A172 (cell line): ENCODE measurements around the gene TUBB. TPM values are rescaled to one million over a fixed set of nuclear protein-coding genes. Genes with fewer than 3 reads are reported as not detected.
"Not testable (repeated sequence)": the region's sequence is repeated elsewhere in the genome, so short reads cannot be mapped to it uniquely, and the experiment has no call there.

Source experiments
- DNase-seq: peaks from one replicate; pipeline ENCODE4 v3.0.0-alpha.2; 2015; ENCODE audit warnings: low spot score
- total RNA-seq: library from RNA; depleted of rRNA; stranded (reverse); fragments of >200 nt; shearing (Covaris generic); gene quantifications from 2 replicates; pipeline ENCODE4 v1.2.3, GENCODE V29; 2014

The TUBB gene
- total RNA-seq, 1 experiment from 2014 or later: 1,118 TPM

DNA sequence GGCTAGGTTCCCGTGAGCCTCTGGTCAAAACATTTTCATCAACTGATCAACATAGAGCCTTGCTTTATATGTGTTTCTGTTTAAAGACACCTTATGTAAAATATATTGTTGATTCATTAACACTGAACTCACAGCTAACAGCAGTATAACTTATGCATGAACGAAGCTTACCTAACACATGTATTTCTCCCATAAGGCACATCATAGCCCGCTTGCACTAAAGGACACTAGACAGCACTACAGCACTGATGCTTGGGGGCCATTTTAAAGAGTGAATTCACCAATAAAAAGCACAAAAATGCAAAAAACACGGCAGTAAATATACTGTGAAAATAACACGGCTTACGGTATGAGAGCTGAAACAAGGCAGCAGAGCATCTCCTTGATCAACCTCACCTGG is 18.4 kb downstream of the TUBB start:
- DNase-seq: no peak

DNA sequence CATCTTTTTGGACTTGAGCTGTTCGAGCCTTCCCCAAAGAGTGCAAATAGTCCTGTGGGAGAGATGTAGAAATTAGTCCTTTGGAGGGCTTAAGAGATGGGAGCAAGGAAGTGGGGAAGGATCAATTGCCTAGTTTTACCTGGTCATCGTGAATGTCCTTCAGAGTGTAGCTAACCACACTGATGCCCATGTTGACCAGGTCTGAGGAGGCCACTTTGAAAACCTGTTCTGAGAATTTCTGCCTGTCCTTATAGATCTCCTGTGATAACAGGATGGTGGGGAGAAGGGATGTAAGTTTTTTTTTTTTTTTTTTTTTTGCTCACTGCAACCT is 20.4 kb downstream of the TUBB start:
- DNase-seq: no peak

DNA sequence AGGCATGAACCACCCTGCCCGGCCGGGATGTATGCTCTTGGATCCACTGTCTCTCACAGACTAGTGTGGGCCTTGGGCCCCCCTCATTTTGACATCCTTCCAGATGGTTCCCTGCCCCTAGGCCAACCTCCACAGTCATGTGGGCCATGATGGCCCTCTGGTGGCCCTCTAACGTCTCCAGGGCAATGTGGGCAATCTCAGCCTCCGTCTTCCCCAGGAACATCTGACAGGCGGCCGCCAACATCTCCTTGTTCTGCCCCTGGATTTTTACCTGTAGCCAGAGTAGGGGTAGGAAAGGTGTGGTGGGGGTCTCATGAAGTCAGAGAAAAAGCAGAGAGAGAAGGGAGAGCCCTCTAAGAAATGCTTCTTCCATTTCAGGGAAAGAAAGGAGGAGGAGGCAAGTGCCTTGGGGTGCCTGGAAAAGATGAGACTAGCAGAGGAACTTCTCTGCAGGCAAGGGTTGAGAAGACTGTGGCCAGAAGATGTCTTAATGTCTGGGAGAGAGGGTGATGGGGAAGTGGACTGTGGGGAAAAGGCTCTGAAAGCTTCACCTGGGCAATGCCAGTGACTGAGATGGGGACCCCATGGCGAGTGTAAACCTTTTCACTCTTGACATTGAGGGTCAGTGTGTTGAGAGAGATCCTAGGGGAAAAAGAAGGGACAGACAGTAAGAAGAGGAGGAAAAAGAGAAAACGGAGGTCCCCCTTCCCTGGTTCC is 21.1 kb downstream of the TUBB start:
- no peak for DNase-seq

DNA sequence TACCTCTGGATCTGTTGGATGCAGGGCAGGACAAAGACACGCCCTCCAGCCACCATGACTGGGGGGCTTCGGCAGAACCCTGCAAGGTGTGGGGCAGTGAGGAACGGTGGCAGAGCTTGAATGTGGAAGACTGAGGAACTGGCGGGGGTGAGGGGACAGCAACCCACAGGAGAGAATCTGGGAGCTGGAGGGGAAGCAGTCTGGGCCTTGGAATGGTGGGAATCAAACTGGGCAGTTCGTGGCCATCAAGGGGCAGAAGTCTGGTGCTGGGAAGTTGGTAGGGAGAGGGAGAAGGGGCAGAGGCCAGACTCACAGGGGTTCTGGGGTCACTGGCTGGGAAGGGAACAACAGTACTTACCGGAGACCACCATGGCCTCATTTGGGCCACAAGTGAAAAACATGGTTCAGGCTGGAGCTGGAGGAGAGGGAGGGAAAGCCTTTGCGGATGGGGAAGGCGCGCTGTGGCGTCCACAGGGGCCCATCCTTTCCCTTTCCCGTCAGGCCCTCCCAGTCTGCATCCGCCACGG is 21.7 kb downstream of the TUBB start:
- DNase-seq: no peak

DNA sequence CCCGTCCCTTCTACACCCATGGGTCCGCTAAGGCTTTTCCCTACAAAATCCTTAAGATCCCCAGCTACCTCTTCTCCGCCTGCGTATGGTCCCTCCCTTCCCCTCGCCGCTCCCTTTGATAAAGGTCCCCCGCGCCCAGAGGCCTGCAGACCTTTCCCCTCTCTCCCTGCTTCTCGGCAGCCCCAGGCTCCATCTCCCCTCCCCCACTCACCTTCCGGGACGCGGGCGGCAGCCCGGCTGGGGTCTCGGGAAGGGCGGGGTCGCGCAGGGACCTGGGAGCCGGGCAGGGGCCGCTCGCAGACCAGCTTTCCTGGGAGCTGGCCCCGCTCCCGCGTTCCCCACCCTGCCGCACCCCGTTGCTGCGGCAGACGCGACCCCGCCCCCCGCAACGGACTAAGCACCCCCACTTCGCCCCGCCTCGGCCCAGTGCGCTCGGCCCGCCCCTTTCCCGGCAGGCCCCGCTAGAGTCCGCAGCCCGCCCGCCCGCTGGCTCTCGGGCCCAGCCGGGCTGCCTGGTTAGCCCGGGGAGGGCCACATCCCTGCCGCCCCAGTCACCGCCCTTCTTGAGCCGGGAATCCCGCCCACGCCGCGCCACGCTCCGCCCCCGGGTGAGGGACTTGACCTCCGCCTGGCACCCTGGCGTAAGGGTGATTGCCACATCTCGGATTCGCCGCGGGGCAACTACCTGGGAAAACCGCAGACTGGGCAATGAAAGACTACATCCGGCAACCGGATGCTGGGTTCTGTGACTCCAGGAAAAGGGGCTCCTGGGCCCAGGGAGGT is 22.4 kb downstream of the TUBB start, which contains the start of gene FLOT1:
TSS of gene FLOT1 (minus strand) at position 372 of the 783 bp plus-strand sequence. CDS start 498 bp downstream, outside the sequence.
- peak; percentile 93 for DNase-seq

DNA sequence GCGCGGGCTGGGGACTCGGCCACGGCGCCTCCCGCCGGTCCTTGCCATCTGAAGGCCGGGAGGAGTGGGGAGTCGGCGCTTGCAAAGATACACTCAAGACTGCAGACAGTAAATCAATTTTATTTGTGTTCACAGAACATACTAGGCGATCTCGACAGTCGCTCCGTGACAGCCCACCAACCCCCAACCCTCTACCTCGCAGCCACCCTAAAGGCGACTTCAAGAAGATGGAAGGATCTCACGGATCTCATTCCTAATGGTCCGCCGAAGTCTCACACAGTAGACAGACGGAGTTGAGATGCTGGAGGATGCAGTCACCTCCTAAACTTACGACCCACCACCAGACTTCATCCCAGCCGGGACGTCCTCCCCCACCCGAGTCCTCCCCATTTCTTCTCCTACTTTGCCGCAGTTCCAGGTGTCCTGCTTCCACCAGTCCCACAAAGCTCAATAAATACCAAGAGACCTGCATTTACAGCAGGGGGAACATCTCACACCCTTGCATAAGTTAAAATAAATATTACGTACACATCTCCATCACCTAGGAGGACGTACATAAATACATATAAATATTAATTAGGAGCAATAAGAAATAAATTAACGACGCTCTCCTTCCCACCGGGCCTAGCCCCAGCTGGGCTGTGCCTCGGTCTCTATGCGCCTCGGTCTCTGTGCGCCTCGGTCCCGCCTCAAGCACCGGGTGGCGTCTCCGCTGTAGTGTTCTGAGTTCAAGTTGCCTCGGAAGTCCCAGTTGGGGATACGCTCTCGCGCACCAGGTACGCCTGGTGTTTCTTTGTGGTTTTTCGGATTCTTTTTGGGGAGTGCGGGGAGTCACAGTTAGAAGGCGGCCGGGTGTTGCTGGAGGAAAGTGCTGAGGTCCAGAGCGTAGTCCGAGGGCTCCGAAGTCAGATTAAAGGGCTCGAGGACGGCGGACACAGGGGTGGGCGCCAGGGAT is 23.2 kb downstream of the TUBB start:
- DNase-seq: peak; percentile 44

DNA sequence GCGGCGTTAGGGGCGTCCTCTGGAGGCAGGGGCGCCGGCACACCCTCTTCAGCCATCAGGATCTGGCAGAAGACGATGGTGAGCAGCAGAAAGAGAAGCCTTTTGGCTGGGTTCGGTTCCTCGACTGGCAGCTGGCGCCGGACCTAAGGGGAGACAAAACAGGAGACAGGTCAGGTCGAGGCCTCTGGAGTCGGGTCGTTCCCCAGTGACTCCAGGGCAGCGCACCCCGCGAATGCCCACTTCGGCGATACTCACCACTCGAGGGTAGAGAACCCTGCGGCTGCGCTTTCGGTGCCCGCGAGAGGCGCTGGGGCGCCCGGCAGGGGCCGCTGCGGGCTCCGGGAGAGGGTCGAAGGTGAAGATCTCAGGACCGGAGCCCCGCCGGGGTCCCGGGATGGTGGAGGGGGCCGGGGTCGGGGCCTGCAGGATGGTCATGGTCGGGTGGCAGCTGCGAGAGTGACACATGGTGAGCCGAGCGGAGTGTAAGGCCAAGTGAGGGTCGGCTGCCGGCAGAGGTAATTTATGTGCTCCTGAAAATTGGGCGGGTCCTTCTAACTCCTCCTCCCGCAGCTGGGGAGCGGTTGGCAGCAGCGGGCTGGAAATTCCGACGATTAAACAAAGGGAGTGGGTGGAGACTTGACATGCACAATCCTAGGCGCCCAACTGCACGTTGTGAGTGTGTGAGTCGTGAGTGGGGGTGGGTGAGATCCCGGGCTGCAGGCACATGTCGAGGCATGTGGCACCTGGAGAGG is 24.1 kb downstream of the TUBB start, which contains the start of gene IER3:
TSS of gene IER3 (minus strand) at position 494 of the 752 bp plus-strand sequence. CDS start at position 465, 29 bp downstream.
- peak; percentile 91 for DNase-seq

DNA sequence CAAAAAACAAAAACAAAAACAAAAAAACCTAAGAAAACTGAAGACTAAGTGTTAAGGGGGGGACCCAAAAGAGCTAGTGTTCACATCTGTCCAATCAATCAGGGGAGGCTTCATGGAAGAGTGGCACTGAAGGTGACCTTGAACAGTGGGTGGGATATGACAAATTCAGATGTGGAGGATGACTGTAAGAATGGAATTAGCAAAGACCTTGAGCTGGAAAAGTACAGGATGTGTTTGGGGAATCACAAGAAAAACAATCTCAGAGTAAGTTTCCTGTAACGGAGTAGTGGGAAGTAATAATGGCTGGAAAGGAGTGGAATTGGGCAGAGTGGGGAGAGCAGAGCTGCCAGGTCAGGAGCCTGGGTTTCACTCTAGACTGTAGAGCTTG is 27.1 kb downstream of the TUBB start:
- no peak for DNase-seq

DNA sequence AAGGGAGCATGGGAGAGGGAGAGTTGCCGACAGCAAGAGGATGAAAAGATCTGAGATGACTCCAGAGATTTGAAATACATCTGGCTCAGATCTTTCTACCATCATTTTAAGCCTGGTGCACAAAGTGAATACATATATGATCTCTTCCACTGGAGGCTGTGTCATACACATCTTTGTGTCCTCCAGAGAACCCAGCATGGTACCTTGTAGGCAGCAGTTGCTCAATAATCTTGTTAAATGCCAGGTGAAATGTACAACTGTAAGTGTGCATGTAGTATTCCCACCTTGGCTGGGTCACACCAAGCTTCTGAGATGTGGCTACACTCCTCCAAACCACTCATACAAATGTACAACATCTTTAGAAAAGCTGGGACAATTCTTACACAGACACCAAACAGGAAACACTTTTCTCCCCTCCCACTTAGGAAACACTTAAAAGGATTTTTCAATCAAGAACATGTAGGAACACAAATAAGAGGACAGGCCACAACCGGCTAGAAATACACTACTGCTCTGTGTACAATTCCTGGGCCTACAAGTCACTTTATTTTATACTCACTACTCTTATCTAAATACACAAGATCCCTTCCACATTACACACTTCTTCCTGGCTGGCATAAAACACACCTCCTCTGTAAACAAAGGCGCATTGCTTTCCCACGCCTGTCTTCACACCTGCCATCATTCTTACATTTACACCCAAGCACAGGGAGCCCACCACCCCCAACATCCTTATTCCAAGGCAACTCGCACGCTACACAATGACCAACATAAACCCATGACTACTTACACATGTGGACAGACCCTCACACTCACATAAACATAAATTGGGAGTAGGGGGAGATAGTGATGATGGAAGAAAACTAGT is 28.0 kb downstream of the TUBB start:
- no peak for DNase-seq

DNA sequence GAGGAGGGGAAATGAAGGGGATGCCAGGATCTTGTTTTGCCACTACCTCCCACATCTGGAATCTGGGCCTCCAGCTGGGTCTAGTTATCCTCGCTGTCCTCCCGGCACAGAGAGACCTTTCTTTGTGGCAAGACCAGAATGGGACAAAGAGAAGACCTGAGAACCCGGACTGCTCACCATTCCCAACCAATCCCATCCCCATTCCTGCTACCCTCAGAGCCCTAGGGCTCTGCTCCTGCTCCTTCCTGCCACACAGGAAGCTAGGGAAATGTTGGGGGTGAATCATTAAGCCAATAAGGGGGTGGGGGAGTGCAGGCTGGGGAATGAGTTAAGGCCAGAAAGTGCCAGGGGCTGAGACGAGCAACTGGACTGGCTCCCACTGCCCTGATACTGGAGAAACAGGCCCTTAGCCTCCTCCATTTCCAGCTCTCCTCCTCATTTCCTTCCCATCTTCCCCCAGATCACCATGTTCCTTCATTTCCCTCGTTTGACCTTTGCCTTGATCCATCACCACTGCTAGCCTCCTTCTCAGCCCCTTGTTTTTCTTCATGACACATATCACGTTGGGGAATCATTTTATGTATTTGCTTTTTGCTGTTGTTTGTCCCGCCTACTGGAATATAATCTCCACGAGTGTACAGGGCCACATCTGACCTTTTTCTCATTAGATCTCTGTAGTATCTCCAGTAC is 28.8 kb downstream of the TUBB start:
- DNase-seq: no peak

DNA sequence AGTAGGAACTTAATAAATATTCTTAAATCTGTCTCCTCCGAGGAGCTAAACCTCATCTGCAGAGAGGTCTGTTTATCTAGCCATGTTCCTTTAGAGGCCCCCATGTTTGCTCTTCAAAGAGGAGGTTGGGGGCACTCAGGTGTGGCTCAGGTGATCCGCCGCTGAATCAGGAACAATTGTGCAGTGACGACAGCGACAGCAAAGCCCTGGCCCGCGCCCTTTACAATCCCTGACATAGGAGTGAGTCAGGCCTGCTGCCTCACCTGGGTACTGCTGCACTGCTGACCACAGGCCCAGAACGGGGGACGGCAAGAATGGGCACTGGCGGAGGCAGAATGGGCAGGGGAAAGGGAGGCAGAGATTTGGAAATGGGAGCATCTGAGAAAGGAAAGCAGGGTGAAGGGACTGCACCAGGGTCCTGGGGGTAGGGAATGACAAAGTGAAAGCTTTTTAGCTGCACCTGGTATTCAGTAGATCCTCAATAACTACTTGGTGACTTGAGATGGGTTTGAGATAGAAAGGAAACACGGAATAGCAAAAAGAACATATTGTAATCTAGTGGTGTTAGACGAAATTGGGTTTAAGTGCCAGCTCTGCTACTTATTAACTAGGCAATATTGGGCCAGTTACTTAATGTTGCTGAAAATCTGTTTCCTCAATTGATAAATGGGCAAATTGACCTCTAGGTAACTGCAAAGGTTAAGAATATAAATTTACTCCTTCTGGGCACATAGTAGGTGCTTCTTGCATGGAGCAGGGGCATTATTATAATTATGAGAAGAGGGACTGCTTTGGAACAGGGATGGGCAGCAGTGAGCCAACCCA is 29.6 kb downstream of the TUBB start:
- DNase-seq: no peak

DNA sequence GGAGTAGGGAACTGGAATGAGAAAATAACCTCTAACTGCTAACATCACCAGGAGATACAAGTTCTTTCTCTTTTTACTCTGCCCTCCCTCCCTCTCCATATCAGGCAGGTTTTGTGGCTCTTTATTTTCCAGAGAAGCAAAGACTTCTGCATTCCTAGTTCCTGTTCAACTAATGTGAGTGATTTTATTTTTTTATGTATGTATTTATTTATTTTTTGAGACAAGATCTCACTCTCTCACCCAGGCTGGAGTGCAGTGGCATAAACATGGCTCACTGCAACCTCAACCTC is 30.2 kb downstream of the TUBB start:
- no peak for DNase-seq

DNA sequence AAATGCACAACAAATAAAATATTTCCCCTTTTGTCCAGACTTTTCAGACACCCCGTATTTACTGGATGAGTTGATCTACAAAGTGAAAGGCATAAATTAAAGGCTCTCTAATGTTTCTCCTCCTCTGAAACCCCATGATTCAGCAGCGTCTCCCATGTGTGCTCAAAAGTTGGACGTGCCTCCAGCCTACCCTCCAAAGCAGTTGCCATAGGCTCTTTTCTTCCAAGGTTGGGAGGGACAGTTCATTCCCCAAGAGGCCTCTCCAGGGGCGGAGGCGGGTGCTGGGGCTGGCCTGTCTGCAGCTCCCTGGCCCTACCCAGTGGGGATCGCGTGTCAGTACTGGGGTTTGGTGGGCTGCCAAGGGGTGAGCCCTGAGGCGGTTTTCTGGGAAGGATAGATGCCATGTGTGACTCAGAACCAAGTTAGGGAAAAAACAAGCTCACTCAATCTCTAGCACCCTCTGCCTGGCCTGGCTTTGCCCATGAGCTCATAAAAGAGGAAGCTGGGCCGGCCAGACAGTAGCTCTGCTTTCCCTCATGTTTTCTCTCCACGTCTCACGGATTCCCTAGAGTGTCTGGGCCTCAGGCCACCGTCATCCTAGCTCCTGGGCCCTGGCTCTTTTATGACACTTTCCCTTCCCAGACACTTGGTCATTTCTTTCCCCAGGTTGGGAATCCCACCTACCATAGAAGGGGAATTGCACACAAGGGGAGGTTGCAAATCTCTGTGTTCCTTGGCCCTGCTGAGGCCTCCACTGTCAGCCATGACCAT is 32.2 kb downstream of the TUBB start:
- DNase-seq: peak; percentile 98

DNA sequence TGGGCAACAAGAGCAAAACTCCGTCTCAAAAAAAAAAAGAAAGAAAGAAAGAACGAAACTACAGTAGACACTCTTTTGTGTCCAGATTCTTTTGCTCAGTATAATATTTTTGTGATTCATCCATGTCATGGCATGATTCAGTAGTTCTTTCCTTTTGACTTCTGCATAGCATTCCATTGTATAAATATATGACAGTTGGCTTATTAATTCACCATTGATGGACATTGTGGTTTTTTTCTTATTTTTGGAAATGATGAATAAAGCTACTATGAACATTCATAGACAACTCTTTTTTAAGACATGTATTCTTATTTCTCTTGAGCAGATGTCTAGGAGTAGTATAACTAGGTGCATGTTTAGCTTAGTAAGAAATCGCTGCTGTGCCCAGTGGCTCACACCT is 34.5 kb downstream of the TUBB start:
- no peak for DNase-seq

DNA sequence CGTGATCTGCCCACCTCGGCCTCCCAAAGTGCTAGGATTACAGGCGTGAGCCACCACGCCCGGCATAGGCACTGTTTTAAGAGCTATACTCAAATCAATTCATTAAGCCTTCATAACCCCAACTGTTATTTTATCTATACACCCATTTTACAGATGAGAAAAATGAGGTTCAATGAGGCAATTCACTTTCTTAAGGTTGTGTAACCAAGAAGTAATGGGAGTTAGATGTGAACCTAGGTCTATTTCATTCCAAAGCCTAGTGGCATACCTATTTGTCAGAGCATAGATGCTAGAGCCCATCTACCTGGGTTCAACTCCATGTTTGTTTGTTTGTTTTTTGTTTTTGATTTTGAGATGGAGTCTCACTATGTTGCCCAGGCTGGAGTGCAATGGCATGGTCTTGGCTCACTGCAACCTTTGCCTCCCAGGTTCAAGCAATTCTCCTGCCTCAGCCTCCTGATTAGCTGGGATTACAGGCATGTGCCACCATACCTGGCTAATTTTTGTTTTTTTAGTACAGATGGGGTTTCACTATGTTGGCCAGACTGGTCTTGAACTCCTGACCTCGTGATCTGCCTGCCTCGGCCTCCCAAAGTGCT is 36.4 kb downstream of the TUBB start:
- DNase-seq: not testable (repeated sequence)

DNA sequence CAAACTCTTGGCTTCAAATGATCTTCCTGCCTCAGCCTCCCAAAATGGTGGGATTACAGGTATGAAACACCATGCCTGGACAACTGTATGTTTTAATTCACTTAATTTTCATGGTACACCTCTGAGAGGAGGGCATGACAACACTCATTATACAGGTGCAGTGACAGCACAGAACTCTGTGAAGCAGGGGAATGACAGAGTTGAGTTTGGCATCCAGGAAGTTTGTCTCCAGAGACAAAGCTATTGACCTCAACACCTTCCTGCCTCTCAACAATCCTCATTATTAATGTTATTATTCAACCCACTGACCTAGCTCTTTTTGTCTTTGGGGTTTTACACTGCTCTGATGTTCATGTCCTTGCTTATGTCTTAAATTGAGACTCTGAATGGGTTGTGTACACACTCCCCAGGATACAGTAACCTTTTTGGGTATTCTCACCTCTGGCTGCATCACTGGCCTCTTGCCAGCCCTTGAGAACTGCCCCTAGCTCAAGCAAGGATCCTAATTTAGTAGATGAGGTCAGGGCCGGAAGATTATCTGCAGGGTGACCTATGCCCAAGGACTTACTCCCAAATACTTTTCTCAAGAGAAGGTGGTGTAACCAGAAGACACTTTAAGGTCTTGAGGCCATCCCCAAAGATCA is 37.2 kb downstream of the TUBB start:
- DNase-seq: no peak
